Endothelial cell of umbilical vein (primary cell): Measurements from ENCODE around the gene TNFSF10. TPM values are rescaled to one million over a fixed set of nuclear protein-coding genes. Genes with fewer than 3 reads are reported as not detected.

Source experiments
- BruUV-seq: library from RNA; stranded (reverse); fragments of 400-500 nt; replicated peaks from 2 replicates; lab custom pipeline; 2021; lab: Mats Ljungman, UMichigan
- CTCF ChIA-PET: fragments of 300-600, 350-600 bp; sonication (Branson Sonifier 250); formaldehyde crosslinking; loops from one replicate; lab custom pipeline; 2021; ENCODE audit warnings: antibody characterized with exemption, inconsistent platforms; lab: Charles Lee
- POLR2A ChIA-PET: fragments of 300-600, 350-600 bp; sonication (Branson Sonifier 250); formaldehyde crosslinking; loops from one replicate; lab custom pipeline; 2021; ENCODE audit warnings: antibody characterized with exemption, inconsistent platforms; lab: Charles Lee
- DNase-seq: peaks from one replicate; pipeline ENCODE4 v3.0.0-alpha.2; 2011; ENCODE audit warnings: low read depth, low spot score
- FAIRE-seq: peaks from 2 replicates; lab custom pipeline; 2011; peaks lifted over from hg19 to GRCh38; lab: Jason Lieb, UNC
- H2AFZ ChIP-seq: 2 replicates; pipeline ENCODE4 v1.6.0; 2012; ENCODE audit warnings: low read depth, low read length, control low read depth, inconsistent platforms
- H3K27ac ChIP-seq: 2 replicates; pipeline ENCODE4 v1.5.1; 2011; ENCODE audit warnings: low read depth, mild to moderate bottlenecking, control low read depth, low read length, moderate library complexity; ENCODE audit not compliant: insufficient read depth
- H3K27me3 ChIP-seq, 2 experiments: 2 replicates each; pipeline versions ENCODE4 v1.6.0 to v1.6.1; 2011; ENCODE audit warnings: low read length in 2 of 2, mixed read lengths in 1 of 2; ENCODE audit not compliant: control insufficient read depth in 2 of 2, insufficient read depth in 2 of 2
- H3K36me3 ChIP-seq, 2 experiments: 2 replicates in 1 of 2; 3 replicates in 1 of 2; pipeline ENCODE4 v1.5.1; 2011; ENCODE audit warnings: low read length in 2 of 2, mild to moderate bottlenecking in 1 of 2, moderate library complexity in 1 of 2; ENCODE audit not compliant: control insufficient read depth in 2 of 2, insufficient read depth in 2 of 2; ENCODE audit errors: extremely low read depth in 1 of 2
- H3K4me1 ChIP-seq: 3 replicates; pipeline ENCODE4 v1.5.1; 2011; ENCODE audit warnings: mild to moderate bottlenecking, low read length; ENCODE audit not compliant: control insufficient read depth, insufficient read depth; ENCODE audit errors: extremely low read depth
- H3K4me2 ChIP-seq: 2 replicates; pipeline ENCODE4 v1.6.1; 2011; ENCODE audit warnings: low read length, control low read depth, mixed read lengths; ENCODE audit not compliant: insufficient read depth
- H3K4me3 ChIP-seq, 3 experiments: fragments of 200-600 bp in 1 of 3; sonication (generic), shearing (Covaris generic) in 1 of 3; replicated peaks in 1 of 3; 2 replicates each; pipeline ENCODE4 v1.5.1; 2011 to 2016; ENCODE audit warnings: control low read depth in 3 of 3, low read length in 3 of 3, mild to moderate bottlenecking in 2 of 3, inconsistent platforms in 1 of 3, low read depth in 1 of 3, moderate library complexity in 1 of 3; ENCODE audit not compliant: insufficient read depth in 1 of 3
- H3K79me2 ChIP-seq: 2 replicates; pipeline ENCODE4 v1.6.0; 2012; ENCODE audit warnings: low read length, inconsistent platforms; ENCODE audit not compliant: control insufficient read depth, insufficient read depth
- H3K9ac ChIP-seq: replicated peaks from 2 replicates; pipeline ENCODE3; 2011; ENCODE audit warnings: low read length, control low read depth; ENCODE audit not compliant: insufficient read depth; ENCODE audit errors: extremely low read depth
- H3K9me1 ChIP-seq: replicated peaks from 3 replicates; pipeline ENCODE4 v1.6.0; 2011; ENCODE audit warnings: mild to moderate bottlenecking, low read length; ENCODE audit not compliant: control insufficient read depth, insufficient read depth; ENCODE audit errors: extremely low read depth
- H3K9me3 ChIP-seq: replicated peaks from 2 replicates; pipeline ENCODE4 v1.5.1; 2012; ENCODE audit warnings: low read length, inconsistent platforms; ENCODE audit not compliant: control insufficient read depth, insufficient read depth
- H4K20me1 ChIP-seq: replicated peaks from 2 replicates; pipeline ENCODE3; 2011; ENCODE audit warnings: mild to moderate bottlenecking, low read length; ENCODE audit not compliant: control insufficient read depth, insufficient read depth; ENCODE audit errors: extremely low read depth
- EZH2 ChIP-seq: IDR thresholded peaks from 2 replicates; pipeline ENCODE4 v1.6.1; 2012; ENCODE audit warnings: borderline replicate concordance, low read depth, mild to moderate bottlenecking, moderate library complexity, low read length, inconsistent platforms; ENCODE audit not compliant: severe bottlenecking
- FOS ChIP-seq: IDR thresholded peaks from 2 replicates; pipeline ENCODE4 v1.6.1; 2011; ENCODE audit warnings: mild to moderate bottlenecking, low read length, moderate library complexity, borderline replicate concordance; ENCODE audit not compliant: insufficient read depth
- GATA2 ChIP-seq: IDR thresholded peaks from 2 replicates; pipeline ENCODE4 v1.7.0; 2011; ENCODE audit warnings: low read depth, mild to moderate bottlenecking, moderate library complexity, mixed read lengths, low read length; ENCODE audit not compliant: insufficient read length, insufficient read depth
- JUN ChIP-seq: IDR thresholded peaks from 2 replicates; pipeline ENCODE4 v1.6.1; 2011; ENCODE audit warnings: borderline replicate concordance, low read depth; ENCODE audit not compliant: insufficient read length, insufficient read depth
- MAX ChIP-seq: IDR thresholded peaks from 2 replicates; pipeline ENCODE4 v1.6.1; 2011; ENCODE audit not compliant: insufficient read depth, insufficient read length
- MYC ChIP-seq: IDR thresholded peaks from one replicate; pipeline ENCODE4 v1.6.1; 2011; ENCODE audit warnings: mild to moderate bottlenecking, low read depth, low read length
- POLR2A ChIP-seq: IDR thresholded peaks from 2 replicates; pipeline ENCODE4 v1.6.1; 2012; ENCODE audit warnings: low read depth, mild to moderate bottlenecking, control low read depth, low read length
- POLR2AphosphoS5 ChIP-seq: IDR thresholded peaks from 2 replicates; pipeline ENCODE4 v1.6.1; 2012; ENCODE audit warnings: low read depth, mild to moderate bottlenecking, control low read depth, low read length, moderate library complexity; ENCODE audit not compliant: insufficient read depth
- dilution Hi-C: fragments of 300-500 bp; cut with MboI; formaldehyde crosslinking; loops from one replicate; pipeline ENCODE4 v1.15.0; 2019; ENCODE audit warnings: low sequenced_read_pairs; ENCODE audit not compliant: extremely low pct_ligation_motif_present
- intact Hi-C: fragments of 100-400 bp; cut with micrococcal nuclease; formaldehyde crosslinking; loops from one replicate; pipeline ENCODE4 v1.10.0; 2022
- polyA plus RNA-seq, 4 experiments: library from polyadenylated mRNA; depleted of rRNA in 3 of 4; stranded (reverse) in 3 of 4; unstranded in 1 of 4; fragments of >200 nt; gene quantifications; 2 replicates each; pipeline versions ENCODE4 v1.2.1 to v1.2.3, GENCODE V29; 2011 to 2012; ENCODE audit warnings: missing spikeins in 1 of 4
- total RNA-seq: library from RNA; stranded (reverse); gene quantifications from 2 replicates; pipeline ENCODE4 v1.2.3, GENCODE V29; 2021
- TF ChIP-seq, protein P1 (sequence below), 2 donors: IDR thresholded peaks; 1 replicate in 1 of 2; 2 replicates in 1 of 2; pipeline ENCODE4 v1.5.1; 2011; ENCODE audit warnings: low read length in 2 of 2, mild to moderate bottlenecking in 2 of 2, moderate library complexity in 2 of 2, control low read depth in 1 of 2, inconsistent platforms in 1 of 2, low read depth in 1 of 2; ENCODE audit not compliant: insufficient read depth in 1 of 2; ENCODE audit errors: extremely low read depth in 1 of 2

Gene TNFSF10
- total and polyA plus RNA-seq, 2 donors (not counting 3 experiments of a cell fraction or from before 2014, with no cell fraction given), result 31.2 to 55.0 TPM

GRCh38 chr3:172525116-172525613 is 1.9 kb upstream of the TNFSF10 start:
- DNase-seq (no peak), FAIRE-seq (no peak)
- POLR2A ChIA-PET, result no interaction called here
- H2AFZ ChIP-seq, result no peak overlapping the region
- H3K9me3 ChIP-seq, result no peaks in the 10 kb centered on the region
- peaks cover 10% of the 10 kb centered on the region for H3K4me1 ChIP-seq
- no TSS peak for BruUV-seq
- no peaks in the 10 kb centered on the region for H3K9me1 ChIP-seq
- no peak overlapping the region for H3K4me3 ChIP-seq
- no peaks in the 10 kb centered on the region for H3K36me3 ChIP-seq
- dilution Hi-C loops, result no loop called here
- no peaks in the 10 kb centered on the region for H3K79me2 ChIP-seq
- CTCF ChIA-PET, result no interaction called here
- H3K4me2 ChIP-seq, result no peak overlapping the region
- no peak overlapping the region for H3K9ac ChIP-seq
- intact Hi-C loops, result no loop called here
- H3K27me3 ChIP-seq, result peaks cover 0 to 4% of the 10 kb centered on the region in 2 experiments
- TF ChIP-seq GATA2, result no peak
- TF ChIP-seq POLR2A, result no peak
- TF ChIP-seq MAX, result no peak
- no peak for TF ChIP-seq FOS
- TF ChIP-seq JUN, result no peak
- no peak for TF ChIP-seq POLR2AphosphoS5
- no peak for TF ChIP-seq MYC
- TF ChIP-seq, protein P1, sequence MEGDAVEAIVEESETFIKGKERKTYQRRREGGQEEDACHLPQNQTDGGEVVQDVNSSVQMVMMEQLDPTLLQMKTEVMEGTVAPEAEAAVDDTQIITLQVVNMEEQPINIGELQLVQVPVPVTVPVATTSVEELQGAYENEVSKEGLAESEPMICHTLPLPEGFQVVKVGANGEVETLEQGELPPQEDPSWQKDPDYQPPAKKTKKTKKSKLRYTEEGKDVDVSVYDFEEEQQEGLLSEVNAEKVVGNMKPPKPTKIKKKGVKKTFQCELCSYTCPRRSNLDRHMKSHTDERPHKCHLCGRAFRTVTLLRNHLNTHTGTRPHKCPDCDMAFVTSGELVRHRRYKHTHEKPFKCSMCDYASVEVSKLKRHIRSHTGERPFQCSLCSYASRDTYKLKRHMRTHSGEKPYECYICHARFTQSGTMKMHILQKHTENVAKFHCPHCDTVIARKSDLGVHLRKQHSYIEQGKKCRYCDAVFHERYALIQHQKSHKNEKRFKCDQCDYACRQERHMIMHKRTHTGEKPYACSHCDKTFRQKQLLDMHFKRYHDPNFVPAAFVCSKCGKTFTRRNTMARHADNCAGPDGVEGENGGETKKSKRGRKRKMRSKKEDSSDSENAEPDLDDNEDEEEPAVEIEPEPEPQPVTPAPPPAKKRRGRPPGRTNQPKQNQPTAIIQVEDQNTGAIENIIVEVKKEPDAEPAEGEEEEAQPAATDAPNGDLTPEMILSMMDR (IDR thresholded peaks at IDR 0.05; ENCODE audit: extremely low read depth in 1 of 2, insufficient read depth in 1 of 2, low read depth in 1 of 2, low read length in 2 of 2), result no peak
- no peak for TF ChIP-seq EZH2
- H4K20me1 ChIP-seq, result no peaks in the 10 kb centered on the region
- H3K27ac ChIP-seq, result no peak overlapping the region
